Keratinocyte (primary cell): ENCODE results near the gene EFTUD2.

ENCODE experiments used
- CTCF ChIP-seq, 3 experiments: IDR thresholded peaks in 1 of 3; conservative IDR thresholded peaks in 1 of 3; optimal IDR thresholded peaks in 1 of 3; 2 replicates in 2 of 3; 3 replicates in 1 of 3; pipeline versions ENCODE3 to v1.5.1; 2011; ENCODE audit warnings: low read length in 3 of 3, mild to moderate bottlenecking in 3 of 3, moderate library complexity in 2 of 3, control low read depth in 1 of 3, inconsistent platforms in 1 of 3; ENCODE audit not compliant: insufficient read depth in 2 of 3; ENCODE audit errors: extremely low read depth in 1 of 3
- EZH2 ChIP-seq: IDR thresholded peaks from one replicate; pipeline ENCODE4 v1.6.1; 2012; ENCODE audit warnings: inconsistent platforms, mild to moderate bottlenecking, low read length, moderate library complexity

GRCh38 chr17:44947461-44948314 is 48.4 kb upstream of the EFTUD2 start, which contains the start of gene KIF18B:
- TF ChIP-seq EZH2 (no peak), CTCF (optimal IDR thresholded peaks at IDR 0.05 in 1 of 3, IDR thresholded peaks at IDR 0.05 in 1 of 3, conservative IDR thresholded peaks at IDR 0.05 in 1 of 3; ENCODE audit: extremely low read depth in 1 of 3, insufficient read depth in 2 of 3, low read length in 3 of 3) (no peak)
